Activated T-helper 2 cell treated with anti-CD3 and anti-CD28 coated beads, Interferon-gamma antibody, Interleukin-2, Interleukin-4, amounts not matched to agents 10 μg/mL and 5 μg/mL and 100 μg/mL, durations not matched to agents 14 hours and 24 hours and 36 hours (primary cell): ENCODE results near the gene RIMS3. TPM values are rescaled to one million over a fixed set of nuclear protein-coding genes. Genes with fewer than 3 reads are reported as not detected.
"Not testable (repeated sequence)": the region's sequence is repeated elsewhere in the genome, so short reads cannot be mapped to it uniquely, and the experiment has no call there.

Source experiments
- DNase-seq: peaks from one replicate; pipeline ENCODE4 v3.0.0; 2021; ENCODE audit warnings: low spot score
- H3K27ac Mint-ChIP-seq: one replicate; pipeline ENCODE4 v1.8.0; 2021; ENCODE audit warnings: mixed read lengths
- H3K27me3 Mint-ChIP-seq: one replicate; pipeline ENCODE4 v1.8.0; 2021; ENCODE audit warnings: low read depth, mixed read lengths
- H3K36me3 Mint-ChIP-seq: one replicate; pipeline ENCODE4 v1.8.0; 2021; ENCODE audit warnings: low read depth, mixed read lengths
- H3K4me1 Mint-ChIP-seq: one replicate; pipeline ENCODE4 v1.8.0; 2021; ENCODE audit warnings: low read depth, mixed read lengths
- H3K4me3 Mint-ChIP-seq: one replicate; pipeline ENCODE4 v1.8.0; 2021; ENCODE audit warnings: low read depth, mild to moderate bottlenecking, moderate library complexity, mixed read lengths
- H3K9me3 Mint-ChIP-seq: one replicate; pipeline ENCODE4 v1.8.0; 2021; ENCODE audit warnings: mixed read lengths
- intact Hi-C: fragments of 100-400 bp; cut with micrococcal nuclease; formaldehyde crosslinking; loops from one replicate; pipeline ENCODE4 v1.15.1; 2023
- total RNA-seq: library from RNA; stranded (reverse); gene quantifications from 2 replicates; pipeline ENCODE4 v1.2.3, GENCODE V29; 2022

Gene RIMS3
- total RNA-seq, 1 donor from 2014 or later: 2.5 TPM

- no peak overlapping the region for H3K27ac Mint-ChIP-seq
- peaks cover 32% of the 10 kb centered on the region for H3K4me1 Mint-ChIP-seq
- H3K4me3 Mint-ChIP-seq: no peak overlapping the region
- peaks cover 24% of the 10 kb centered on the region for H3K36me3 Mint-ChIP-seq
- no peaks in the 10 kb centered on the region for H3K9me3 Mint-ChIP-seq
- no peak for DNase-seq
- intact Hi-C loops: no loop called here
- no peaks in the 10 kb centered on the region for H3K27me3 Mint-ChIP-seq
Measured at GRCh38 chr1:40703316-40703715, 37.8 kb upstream of the RIMS3 start.

GRCh38 chr1:40702810-40703209 is 37.3 kb upstream of the RIMS3 start:
- H3K27ac Mint-ChIP-seq, H3K4me3 Mint-ChIP-seq, H3K27me3 Mint-ChIP-seq, intact Hi-C loops, DNase-seq, H3K9me3 Mint-ChIP-seq: not testable (repeated sequence)
- H3K4me1 Mint-ChIP-seq: peaks cover 30% of the 10 kb centered on the region
- peaks cover 25% of the 10 kb centered on the region for H3K36me3 Mint-ChIP-seq

- no peak overlapping the region for H3K4me3 Mint-ChIP-seq
- peaks cover 37% of the 10 kb centered on the region for H3K4me1 Mint-ChIP-seq
- no peak overlapping the region for H3K27ac Mint-ChIP-seq
- no peaks in the 10 kb centered on the region for H3K27me3 Mint-ChIP-seq
- H3K9me3 Mint-ChIP-seq: no peaks in the 10 kb centered on the region
- H3K36me3 Mint-ChIP-seq: peaks cover 36% of the 10 kb centered on the region
- intact Hi-C loops: no loop called here
- no peak for DNase-seq
Measured at GRCh38 chr1:40701684-40702083, 36.2 kb upstream of the RIMS3 start.

GRCh38 chr1:40699787-40700186 is 34.3 kb upstream of the RIMS3 start:
- H3K27ac Mint-ChIP-seq: no peak overlapping the region
- no peaks in the 10 kb centered on the region for H3K9me3 Mint-ChIP-seq
- no peak for DNase-seq
- peaks cover 42% of the 10 kb centered on the region for H3K4me1 Mint-ChIP-seq
- H3K27me3 Mint-ChIP-seq: no peaks in the 10 kb centered on the region
- H3K36me3 Mint-ChIP-seq: peaks cover 40% of the 10 kb centered on the region
- intact Hi-C loops: loop anchor here (1.0 to 10.0 kb wide), 4 partner anchors 10 to 655 kb away; partner anchors contain the start of genes CAP1, CITED4 and TMCO2
- H3K4me3 Mint-ChIP-seq: no peak overlapping the region

GRCh38 chr1:40697436-40697835 is 32.0 kb upstream of the RIMS3 start:
- DNase-seq: no peak
- no peak overlapping the region for H3K4me3 Mint-ChIP-seq
- intact Hi-C loops: loop anchor here (10.0 kb wide), 3 partner anchors 167 to 653 kb away; partner anchors contain the start of genes CAP1, CITED4 and TMCO2
- peaks cover 37% of the 10 kb centered on the region for H3K36me3 Mint-ChIP-seq
- no peaks in the 10 kb centered on the region for H3K27me3 Mint-ChIP-seq
- no peaks in the 10 kb centered on the region for H3K9me3 Mint-ChIP-seq
- no peak overlapping the region for H3K27ac Mint-ChIP-seq
- peaks cover 50% of the 10 kb centered on the region for H3K4me1 Mint-ChIP-seq

- intact Hi-C loops: loop anchor here (10.0 kb wide), 3 partner anchors 169 to 651 kb away; partner anchors contain the start of genes CAP1, CITED4 and TMCO2
Measured at GRCh38 chr1:40696294-40696693, 30.8 kb upstream of the RIMS3 start.

GRCh38 chr1:40694353-40694874 is 28.9 kb upstream of the RIMS3 start:
- Mint-ChIP-seq H3K4me3 (peak overlapping the region; percentile 89), H3K9me3 (no peaks in the 10 kb centered on the region), H3K4me1 (peaks cover 64% of the 10 kb centered on the region), H3K36me3 (peaks cover 42% of the 10 kb centered on the region), H3K27me3 (no peaks in the 10 kb centered on the region), H3K27ac (peak overlapping the region; percentile 78)
- intact Hi-C loops: loop anchor here (2.0 to 10.0 kb wide), 6 partner anchors 70 to 650 kb away; partner anchors contain the start of genes CAP1, CITED4, SMAP2 and TMCO2
- no peak for DNase-seq

More at GRCh38 chr1:40696294-40696693, 30.8 kb upstream of the RIMS3 start:
- Mint-ChIP-seq H3K36me3 (peaks cover 40% of the 10 kb centered on the region), H3K4me1 (peaks cover 51% of the 10 kb centered on the region), H3K27ac (no peak overlapping the region), H3K9me3 (no peaks in the 10 kb centered on the region), H3K27me3 (no peaks in the 10 kb centered on the region), H3K4me3 (no peak overlapping the region)
- no peak for DNase-seq

- peaks cover 38% of the 10 kb centered on the region for H3K36me3 Mint-ChIP-seq
- H3K27ac Mint-ChIP-seq: no peak overlapping the region
- no peak for DNase-seq
- no peaks in the 10 kb centered on the region for H3K27me3 Mint-ChIP-seq
- H3K4me1 Mint-ChIP-seq: peaks cover 60% of the 10 kb centered on the region
- H3K9me3 Mint-ChIP-seq: no peaks in the 10 kb centered on the region
- H3K4me3 Mint-ChIP-seq: peak overlapping the region; percentile 89
- intact Hi-C loops: loop anchor here (2.0 to 10.0 kb wide), 6 partner anchors 49 to 649 kb away; partner anchors contain the start of genes CAP1, CITED4, SMAP2 and TMCO2
Measured at GRCh38 chr1:40693425-40693824, 27.9 kb upstream of the RIMS3 start.

- H3K27me3 Mint-ChIP-seq: no peaks in the 10 kb centered on the region
- DNase-seq: no peak
- peaks cover 60% of the 10 kb centered on the region for H3K4me1 Mint-ChIP-seq
- H3K36me3 Mint-ChIP-seq: peaks cover 36% of the 10 kb centered on the region
- H3K4me3 Mint-ChIP-seq: peak overlapping the region; percentile 89
- peak overlapping the region; percentile 97 for H3K27ac Mint-ChIP-seq
- intact Hi-C loops: loop anchor here (1.0 to 10.0 kb wide), 8 partner anchors 16 to 648 kb away; partner anchors contain the start of genes CAP1, CITED4, SMAP2 and TMCO2
- no peaks in the 10 kb centered on the region for H3K9me3 Mint-ChIP-seq
Measured at GRCh38 chr1:40692429-40692895, 27.0 kb upstream of the RIMS3 start.

GRCh38 chr1:40691538-40692428 is 26.3 kb upstream of the RIMS3 start, which contains the start of gene NFYC:
Gene NFYC (plus strand): TSS chr1:40691704. CDS start chr1:40738844, 47,140 bp downstream.
- peak; percentile 96 for DNase-seq
- Mint-ChIP-seq H3K27me3 (no peaks in the 10 kb centered on the region), H3K4me3 (peak within 1 kb of the TSS; percentile 89), H3K27ac (peak within 1 kb of the TSS; percentile 97), H3K4me1 (peaks cover 54% of the 10 kb centered on the region), H3K36me3 (peaks cover 34% of the 10 kb centered on the region), H3K9me3 (no peaks in the 10 kb centered on the region)
- intact Hi-C loops: loop anchor here (1.0 to 10.0 kb wide), 9 partner anchors 17 to 647 kb away; partner anchors contain the start of genes CAP1, CITED4, RIMS3 and SMAP2

- intact Hi-C loops: loop anchor here (1.0 to 10.0 kb wide), 6 partner anchors 26 to 646 kb away; partner anchors contain the start of genes CAP1, CITED4, RIMS3 and SMAP2
- Mint-ChIP-seq H3K4me1 (peaks cover 49% of the 10 kb centered on the region), H3K9me3 (no peaks in the 10 kb centered on the region), H3K36me3 (peaks cover 32% of the 10 kb centered on the region), H3K27me3 (no peaks in the 10 kb centered on the region), H3K27ac (peak overlapping the region; percentile 97), H3K4me3 (peak overlapping the region; percentile 89)
- no peak for DNase-seq
Measured at GRCh38 chr1:40690771-40691537, 25.5 kb upstream of the RIMS3 start.

- H3K9me3 Mint-ChIP-seq: no peaks in the 10 kb centered on the region
- H3K4me3 Mint-ChIP-seq: no peak overlapping the region
- peaks cover 43% of the 10 kb centered on the region for H3K36me3 Mint-ChIP-seq
- no peaks in the 10 kb centered on the region for H3K27me3 Mint-ChIP-seq
- H3K27ac Mint-ChIP-seq: no peak overlapping the region
- DNase-seq: no peak
- H3K4me1 Mint-ChIP-seq: peaks cover 44% of the 10 kb centered on the region
- intact Hi-C loops: loop anchor here (5.0 to 10.0 kb wide), 5 partner anchors 175 to 645 kb away; partner anchors contain the start of genes CAP1, CITED4, SMAP2 and TMCO2
Measured at GRCh38 chr1:40689737-40690136, 24.3 kb upstream of the RIMS3 start.
